Right forelimb (tissue), 1 donor: ENCODE data around the gene S100Z.
"Not testable (repeated sequence)": the region's sequence is repeated elsewhere in the genome, so short reads cannot be mapped to it uniquely, and the experiment has no call there.

Experiments
- DNase-seq: peaks from one replicate; pipeline ENCODE4 v3.0.0-alpha.2; 2018

The S100Z gene

DNA sequence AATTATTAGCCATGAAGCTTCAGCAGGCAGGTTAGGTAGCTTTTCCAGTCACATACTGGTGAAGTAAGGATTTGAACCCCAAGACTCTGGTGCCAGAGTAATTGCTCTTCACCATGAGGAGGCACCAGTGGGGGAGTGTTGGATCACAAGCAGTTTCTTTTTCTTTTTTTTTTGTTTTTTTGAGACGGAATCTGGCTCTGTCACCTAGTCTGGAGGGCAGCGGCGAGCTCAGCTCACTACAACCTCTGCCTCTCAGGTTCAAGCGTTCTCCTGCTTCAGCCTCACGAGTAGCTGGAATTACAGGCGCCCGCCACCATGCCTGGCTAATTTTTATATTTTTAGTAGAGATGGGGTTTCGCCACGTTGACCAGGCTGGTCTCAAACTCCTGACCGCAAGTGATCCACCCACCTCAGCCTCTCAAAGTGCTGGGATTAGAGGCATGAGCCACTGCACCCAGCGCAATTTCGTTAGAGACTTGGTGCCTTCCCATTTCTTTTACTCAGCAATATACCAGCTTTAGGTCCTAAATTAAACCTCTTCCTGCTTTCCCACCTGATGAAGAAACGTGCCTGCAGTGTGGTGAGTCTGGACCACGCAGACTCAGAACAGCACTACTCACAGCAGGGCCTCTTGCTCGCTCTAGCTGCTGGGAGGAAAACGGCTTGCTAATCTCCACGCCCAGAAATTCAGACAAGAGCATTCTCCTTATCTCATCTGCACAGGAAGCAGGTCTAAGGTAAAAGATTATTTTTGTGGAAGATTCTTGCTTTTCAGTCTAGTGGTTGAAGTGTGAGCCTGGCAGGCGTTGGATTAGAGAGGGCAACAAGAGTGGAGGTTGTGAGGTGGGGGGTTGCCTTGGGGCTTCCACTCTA is at the start of gene S100Z:
Gene S100Z, plus strand, starts transcription at position 596 of the 873 bp plus-strand sequence. CDS start 25,346 bp downstream, outside the sequence.
- no peak for DNase-seq

GRCh38 chr5:76800579-76800978 is 49.2 kb upstream of the S100Z start:
- DNase-seq, result no peak

GRCh38 chr5:76801159-76801802 is 48.5 kb upstream of the S100Z start:
- no peak for DNase-seq

DNA sequence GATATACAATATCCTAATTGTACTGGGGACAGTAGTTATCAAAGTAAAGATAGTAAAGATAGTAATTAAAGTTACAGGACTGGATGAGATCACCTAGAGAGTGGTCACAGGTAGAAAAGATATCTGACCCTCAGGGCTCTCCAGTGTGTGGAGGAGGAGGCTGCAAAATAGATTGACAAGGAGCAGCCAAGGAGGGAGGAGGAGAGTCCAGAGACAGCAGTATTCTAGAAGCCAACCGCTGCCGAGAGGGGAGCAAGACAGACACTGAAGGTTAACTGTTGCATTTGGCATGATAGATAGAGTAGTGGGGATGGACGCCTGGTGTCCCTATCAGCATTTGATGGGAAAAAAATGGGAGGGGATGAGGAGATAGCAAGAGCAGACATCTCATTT is 48.0 kb upstream of the S100Z start:
- DNase-seq, result no peak

GRCh38 chr5:76804266-76804665 is 45.5 kb upstream of the S100Z start:
- DNase-seq, result no peak

GRCh38 chr5:76805821-76806505 is 43.9 kb upstream of the S100Z start:
- no peak for DNase-seq

DNA sequence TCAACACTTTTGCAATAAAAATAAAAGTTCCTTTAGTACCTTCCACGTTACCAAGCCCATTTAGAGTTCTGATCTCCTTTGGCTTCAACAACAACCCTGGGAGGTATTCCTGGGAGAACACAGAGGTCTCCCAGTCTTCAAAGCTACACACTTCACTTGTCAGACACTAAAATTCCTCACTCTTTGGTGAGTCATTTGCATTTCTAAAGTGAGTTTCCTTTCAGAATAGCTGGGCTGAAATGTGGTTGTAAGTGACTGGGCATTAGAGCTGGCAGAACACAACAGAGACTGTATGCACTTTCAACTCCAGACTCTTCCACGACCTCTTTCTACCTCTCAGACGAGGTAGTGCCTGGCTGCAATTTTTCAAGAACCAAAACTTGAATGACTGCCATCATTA is 42.5 kb upstream of the S100Z start:
- DNase-seq, result no peak

- DNase-seq, result no peak
Observed at GRCh38 chr5:76808141-76808691, 41.6 kb upstream of the S100Z start.

DNA sequence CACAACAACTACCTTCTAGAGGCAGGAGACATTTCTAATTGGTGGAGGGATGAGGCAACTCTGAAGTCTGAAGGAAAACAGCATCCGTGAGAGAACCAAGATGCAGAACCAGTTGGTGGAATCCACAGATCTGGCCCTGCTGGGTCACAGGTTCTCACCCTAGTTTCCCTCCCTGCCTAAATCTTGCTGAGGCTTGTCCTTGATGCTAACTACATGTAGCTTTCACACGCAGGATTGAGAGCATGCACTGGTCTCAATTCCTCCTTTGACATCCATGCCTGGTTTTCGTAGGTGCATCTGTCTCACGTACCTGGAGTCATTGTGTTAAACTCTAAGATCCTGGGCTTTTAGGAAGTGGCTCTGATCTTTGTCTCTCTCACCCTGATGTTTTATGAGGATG is 40.7 kb upstream of the S100Z start:
- no peak for DNase-seq

DNA sequence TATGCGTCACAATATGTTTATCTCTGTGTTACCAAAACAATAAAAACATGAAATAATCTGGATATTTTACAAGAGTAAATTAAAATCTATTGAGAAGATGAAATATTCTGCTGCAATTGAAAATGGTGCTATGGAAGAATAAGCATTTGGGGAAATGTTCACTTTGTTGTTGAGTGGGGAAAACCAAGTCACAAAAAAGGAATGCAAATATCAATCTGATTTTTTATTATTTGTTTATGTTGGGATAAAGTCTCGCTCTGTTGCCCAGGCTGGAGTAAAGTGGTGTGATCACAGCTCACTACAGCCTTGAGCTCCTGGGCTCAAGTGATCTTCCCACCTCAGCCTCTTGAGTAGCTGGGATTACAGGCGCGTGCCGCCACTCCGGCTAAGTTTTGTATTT is 39.6 kb upstream of the S100Z start:
- no peak for DNase-seq

- DNase-seq, result no peak
Observed at GRCh38 chr5:76811214-76811613, 38.6 kb upstream of the S100Z start.

DNA sequence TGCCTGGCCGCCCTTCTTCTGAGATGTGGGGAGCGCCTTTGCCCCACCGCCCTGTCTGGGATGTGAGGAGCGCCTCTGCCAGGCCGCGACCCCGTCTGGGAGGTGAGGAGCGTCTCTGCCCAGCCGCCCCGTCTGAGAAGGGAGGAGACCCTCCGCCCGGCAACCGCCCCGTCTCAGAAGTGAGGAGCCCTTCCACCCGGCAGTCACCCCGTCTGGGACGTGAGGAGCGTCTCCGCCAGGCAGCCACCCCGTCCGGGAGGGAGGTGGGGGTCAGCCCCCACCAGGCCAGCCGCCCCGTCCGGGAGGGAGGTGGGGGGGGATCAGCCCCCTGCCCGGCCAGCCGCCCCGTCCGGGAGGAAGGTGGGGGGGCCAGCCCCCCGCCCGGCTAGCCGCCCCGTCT is 37.6 kb upstream of the S100Z start:
- not testable (repeated sequence) for DNase-seq

- no peak for DNase-seq
Observed at GRCh38 chr5:76813982-76814562, 35.7 kb upstream of the S100Z start.

DNA sequence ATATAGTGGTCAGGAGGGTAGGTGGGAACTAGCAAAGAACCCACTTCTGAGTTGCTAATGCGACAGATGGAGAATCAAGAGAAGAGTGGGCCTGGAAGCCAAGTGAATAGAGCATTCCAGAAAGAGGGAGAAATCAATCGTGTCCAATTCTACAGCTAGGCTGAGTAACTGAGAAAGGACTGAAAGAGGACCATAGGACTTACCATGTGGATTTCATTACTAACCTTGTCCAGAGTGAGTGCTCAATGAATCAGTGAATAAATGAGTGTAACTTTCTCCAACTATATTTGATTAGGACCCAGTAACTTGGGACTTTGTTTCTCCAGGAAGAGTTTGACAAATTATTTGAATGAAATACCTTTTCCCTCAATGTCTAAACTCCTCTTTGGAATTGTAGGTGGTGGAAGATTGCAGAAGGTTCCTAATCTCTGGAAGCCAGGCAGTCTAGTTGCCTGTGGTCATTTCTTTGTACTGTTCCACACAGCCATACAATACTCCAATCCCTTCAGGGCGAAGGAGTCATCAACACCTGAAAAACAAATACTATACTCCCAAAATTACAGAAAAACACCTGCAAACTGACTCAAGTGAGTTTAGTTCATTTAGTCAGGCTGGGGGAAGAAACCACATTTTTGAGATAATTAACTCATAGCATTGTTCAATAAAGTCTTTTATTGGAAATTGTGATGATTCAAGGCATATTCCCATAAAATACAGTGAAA is 33.5 kb upstream of the S100Z start:
- DNase-seq, result no peak

GRCh38 chr5:76818844-76819831 is 30.7 kb upstream of the S100Z start, which contains the start of gene F2RL1:
TSS of gene F2RL1 (plus strand) at chr5:76819030. CDS start at chr5:76819183, 153 bp downstream.
- DNase-seq, result peak; percentile 57

GRCh38 chr5:76819851-76820525 is 29.8 kb upstream of the S100Z start:
- DNase-seq, result no peak

GRCh38 chr5:76820526-76820890 is 29.3 kb upstream of the S100Z start:
- DNase-seq, result no peak

DNA sequence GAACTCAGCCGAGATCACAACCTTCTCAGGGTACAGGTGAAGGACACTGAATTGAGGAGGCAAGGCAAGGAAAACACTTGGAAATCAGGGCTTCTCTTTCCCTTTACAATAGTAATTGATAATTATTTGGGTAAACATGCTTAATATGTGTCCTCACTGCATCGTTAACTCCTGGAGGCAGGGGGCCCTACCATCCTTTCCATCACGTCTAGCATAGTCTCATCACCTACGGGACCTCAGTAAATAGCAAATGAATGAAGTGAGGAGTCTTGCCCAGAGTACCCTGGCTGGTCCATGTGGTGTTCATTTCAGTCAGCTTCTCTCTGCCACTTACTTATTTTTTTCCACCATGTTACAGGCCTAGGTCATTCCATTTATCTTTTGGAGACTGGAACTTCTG is 28.7 kb upstream of the S100Z start:
- DNase-seq, result no peak

GRCh38 chr5:76822105-76822731 is 27.6 kb upstream of the S100Z start:
- DNase-seq, result not testable (repeated sequence)

- not testable (repeated sequence) for DNase-seq
Observed at GRCh38 chr5:76826416-76826815, 23.4 kb upstream of the S100Z start.
